AG04449 (cell line): ENCODE data around the gene BEND3.

Experiments
- CTCF ChIA-PET: fragments of 350-600 bp; formaldehyde crosslinking; extraction: SDS; loops from one replicate; lab custom pipeline; 2021; ENCODE audit warnings: antibody characterized with exemption; lab: Yijun Ruan, JAX
- POLR2A ChIA-PET: fragments of 400-600, 350-600 bp; formaldehyde crosslinking; extraction: SDS; loops from one replicate; lab custom pipeline; 2020; ENCODE audit warnings: antibody characterized with exemption, inconsistent platforms; lab: Yijun Ruan, JAX
- DNase-seq: peaks from one replicate; pipeline ENCODE4 v3.0.0-alpha.2; 2010; ENCODE audit warnings: low read depth, low spot score
- H3K4me3 ChIP-seq: 2 replicates; pipeline ENCODE4 v1.5.1; 2011; ENCODE audit warnings: low read depth, mild to moderate bottlenecking, control low read depth, low read length
- TF ChIP-seq, protein P1 (sequence below): IDR thresholded peaks from one replicate; pipeline ENCODE4 v1.5.1; 2011; ENCODE audit warnings: mild to moderate bottlenecking, moderate library complexity, low read length, control low read depth, inconsistent platforms; ENCODE audit not compliant: insufficient read depth; ENCODE audit errors: missing control alignments

Gene BEND3

DNA sequence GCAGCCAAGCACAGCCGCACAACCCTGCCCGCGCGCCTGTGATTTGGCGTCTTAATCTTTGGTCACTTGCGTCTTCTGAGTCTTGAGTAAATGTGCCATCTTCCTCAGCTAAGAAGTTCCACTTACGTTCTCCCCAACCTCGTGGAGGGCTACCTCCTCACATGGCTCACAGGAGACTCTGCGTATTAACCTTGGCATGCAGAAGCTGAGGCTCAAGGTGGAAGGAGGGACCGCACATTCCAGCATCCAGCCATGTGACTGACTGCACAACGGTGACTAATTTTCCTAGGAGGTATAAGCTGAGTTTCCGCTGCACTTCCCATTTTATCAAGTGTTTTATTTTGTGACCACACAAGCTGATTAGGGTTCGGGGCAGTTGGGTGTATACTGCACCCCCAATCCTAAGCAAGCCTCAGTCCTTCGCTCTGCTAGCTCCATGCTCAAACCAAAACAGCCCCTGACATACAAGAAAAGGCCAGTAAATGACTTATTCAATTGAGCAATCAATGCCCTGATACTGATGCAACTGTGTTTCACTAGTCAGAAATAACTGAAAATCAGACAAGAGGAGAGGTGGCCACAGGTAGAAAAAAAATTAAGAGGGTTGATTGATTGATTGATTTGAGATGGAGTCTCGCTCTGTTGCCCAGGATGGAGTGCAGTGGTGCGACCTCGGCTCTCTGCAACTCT lies 7.0 kb downstream of the BEND3 start:
- ChIA-PET CTCF (no interaction called here), POLR2A (no interaction called here)
- DNase-seq: no peak
- TF ChIP-seq, protein P1, sequence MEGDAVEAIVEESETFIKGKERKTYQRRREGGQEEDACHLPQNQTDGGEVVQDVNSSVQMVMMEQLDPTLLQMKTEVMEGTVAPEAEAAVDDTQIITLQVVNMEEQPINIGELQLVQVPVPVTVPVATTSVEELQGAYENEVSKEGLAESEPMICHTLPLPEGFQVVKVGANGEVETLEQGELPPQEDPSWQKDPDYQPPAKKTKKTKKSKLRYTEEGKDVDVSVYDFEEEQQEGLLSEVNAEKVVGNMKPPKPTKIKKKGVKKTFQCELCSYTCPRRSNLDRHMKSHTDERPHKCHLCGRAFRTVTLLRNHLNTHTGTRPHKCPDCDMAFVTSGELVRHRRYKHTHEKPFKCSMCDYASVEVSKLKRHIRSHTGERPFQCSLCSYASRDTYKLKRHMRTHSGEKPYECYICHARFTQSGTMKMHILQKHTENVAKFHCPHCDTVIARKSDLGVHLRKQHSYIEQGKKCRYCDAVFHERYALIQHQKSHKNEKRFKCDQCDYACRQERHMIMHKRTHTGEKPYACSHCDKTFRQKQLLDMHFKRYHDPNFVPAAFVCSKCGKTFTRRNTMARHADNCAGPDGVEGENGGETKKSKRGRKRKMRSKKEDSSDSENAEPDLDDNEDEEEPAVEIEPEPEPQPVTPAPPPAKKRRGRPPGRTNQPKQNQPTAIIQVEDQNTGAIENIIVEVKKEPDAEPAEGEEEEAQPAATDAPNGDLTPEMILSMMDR: no peak
- H3K4me3 ChIP-seq: no peak overlapping the region

- DNase-seq: no peak
- TF ChIP-seq, protein P1: no peak
- ChIA-PET CTCF (no interaction called here), POLR2A (no interaction called here)
- no peak overlapping the region for H3K4me3 ChIP-seq
Measured at GRCh38 chr6:107107791-107108190, 7.5 kb downstream of the BEND3 start.

DNA sequence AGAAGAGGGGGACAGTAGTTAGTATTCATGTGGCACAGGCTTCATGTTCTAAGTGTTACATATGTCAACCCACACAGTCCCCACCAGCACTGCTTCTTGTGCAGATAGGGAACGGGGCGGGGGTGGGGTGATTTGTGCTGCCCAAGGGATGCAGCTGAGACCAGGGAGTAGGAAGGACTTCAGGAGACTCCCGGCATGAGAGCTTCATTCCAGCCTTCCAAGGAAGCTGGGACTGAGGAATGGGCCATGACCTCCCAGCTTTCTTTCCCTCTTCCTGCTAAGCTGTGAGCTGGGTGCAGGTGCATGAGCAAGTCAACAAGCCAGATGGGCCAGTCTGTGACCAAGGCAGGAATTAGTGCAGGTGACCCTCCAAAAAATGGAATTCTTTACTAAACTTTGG lies 9.2 kb downstream of the BEND3 start:
- no peak for DNase-seq
- ChIA-PET POLR2A (no interaction called here), CTCF (interaction anchor here (1.8 kb wide), 1 partner anchor 8 kb away, joined by 9 read pairs; no protein-coding TSS in a partner anchor)
- H3K4me3 ChIP-seq: no peak overlapping the region
- TF ChIP-seq, protein P1: no peak

DNA sequence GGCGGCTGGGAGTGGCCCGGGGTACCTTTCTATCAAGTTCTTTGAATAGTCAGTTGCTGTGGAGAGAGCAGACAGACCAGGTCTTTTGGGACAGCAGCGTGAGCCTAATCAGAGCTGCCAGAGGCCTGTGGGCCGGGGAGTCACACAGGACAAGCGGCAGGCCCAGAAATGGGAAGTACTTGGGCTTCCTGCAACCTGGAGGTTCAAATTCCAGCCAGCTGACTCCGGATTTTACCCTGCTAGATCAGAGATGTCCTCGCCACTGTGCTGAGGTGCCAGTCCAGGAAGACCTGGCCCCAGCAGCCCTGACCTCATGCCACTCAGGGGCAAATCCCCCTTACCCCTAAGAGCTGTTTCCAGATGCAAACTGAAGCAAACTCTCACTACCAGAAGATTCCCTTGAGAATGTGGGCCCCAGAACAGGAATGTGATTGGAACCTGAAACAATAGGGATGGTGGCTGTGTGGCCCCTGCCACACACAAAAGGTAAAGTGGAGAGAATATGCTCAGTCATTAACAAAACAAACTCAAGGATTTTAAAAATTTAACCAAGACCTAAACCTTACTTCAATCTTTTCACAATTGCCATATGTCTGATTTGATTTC lies 9.7 kb downstream of the BEND3 start:
- ChIA-PET CTCF (interaction anchor here (1.8 kb wide), 1 partner anchor 8 kb away, joined by 9 read pairs; no protein-coding TSS in a partner anchor), POLR2A (no interaction called here)
- no peak for DNase-seq
- H3K4me3 ChIP-seq: no peak overlapping the region
- TF ChIP-seq, protein P1: no peak

GRCh38 chr6:107103082-107103481 lies 12.2 kb downstream of the BEND3 start:
- DNase-seq: no peak
- TF ChIP-seq, protein P1: no peak
- no peak overlapping the region for H3K4me3 ChIP-seq
- ChIA-PET POLR2A (no interaction called here), CTCF (interaction anchor here (0.8 to 1.7 kb wide), 3 partner anchors 11 to 75 kb away, joined by 3 to 10 read pairs (median 6); partner anchors contain the start of gene MTRES1)

- no peak for DNase-seq
- CTCF ChIA-PET: interaction anchor here (0.8 to 1.7 kb wide), 3 partner anchors 11 to 74 kb away, joined by 3 to 10 read pairs (median 6); partner anchors contain the start of gene MTRES1
- H3K4me3 ChIP-seq: no peak overlapping the region
- POLR2A ChIA-PET: no interaction called here
- TF ChIP-seq, protein P1: no peak
Measured at GRCh38 chr6:107102414-107102805, 12.9 kb downstream of the BEND3 start.
